GM10847 (cell line): Measurements from ENCODE around the gene WASHC2C.

Experiments
- POLR2A ChIP-seq: IDR thresholded peaks from 2 replicates; pipeline ENCODE4 v1.6.1; 2011; ENCODE audit not compliant: insufficient read length; ENCODE audit errors: extremely low read depth

The WASHC2C gene

DNA sequence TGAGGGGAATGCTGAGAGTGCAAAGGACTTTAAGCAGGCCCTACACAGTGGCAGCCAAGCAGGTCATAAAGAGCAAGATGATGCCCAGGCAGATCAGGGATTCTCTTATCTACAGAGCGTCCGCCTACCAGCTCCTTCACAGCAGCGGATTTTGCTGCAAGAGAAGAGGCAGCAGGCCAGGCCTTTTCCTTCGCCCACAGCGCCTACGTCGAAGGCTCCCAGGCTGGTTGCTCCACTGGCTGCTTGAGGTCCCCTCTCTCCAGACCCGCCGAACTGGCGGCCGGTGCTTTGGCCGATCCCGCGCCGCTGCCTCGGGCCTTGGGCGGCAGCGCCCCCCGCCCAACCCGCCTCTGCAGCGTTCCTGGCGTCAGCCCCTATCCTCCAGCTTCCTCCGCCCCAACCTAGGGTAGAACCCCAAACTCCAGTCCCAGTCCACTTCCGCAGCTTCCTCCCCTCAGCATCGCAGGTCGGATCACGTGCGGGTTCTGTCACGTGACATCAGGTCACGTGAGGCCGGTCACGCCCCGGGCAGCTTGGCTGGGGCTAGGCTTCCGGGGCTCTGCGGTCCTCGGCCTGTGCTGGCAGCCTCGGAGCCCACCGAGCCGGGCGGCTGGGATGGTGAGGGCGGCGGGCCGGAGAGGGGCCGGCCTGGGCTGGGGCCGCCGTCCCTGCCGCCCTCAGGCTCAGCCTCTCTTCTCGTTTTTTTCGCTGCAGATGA lies at the start of gene WASHC2C:
WASHC2C (plus strand) TSS at position 564 of the 718 bp plus-strand sequence; CDS start at position 616, 52 bp downstream.
- TF ChIP-seq POLR2A: peak; percentile 52

GRCh38 chr10:45809837-45810236 lies 82.8 kb downstream of the WASHC2C start:
- no peak for TF ChIP-seq POLR2A

DNA sequence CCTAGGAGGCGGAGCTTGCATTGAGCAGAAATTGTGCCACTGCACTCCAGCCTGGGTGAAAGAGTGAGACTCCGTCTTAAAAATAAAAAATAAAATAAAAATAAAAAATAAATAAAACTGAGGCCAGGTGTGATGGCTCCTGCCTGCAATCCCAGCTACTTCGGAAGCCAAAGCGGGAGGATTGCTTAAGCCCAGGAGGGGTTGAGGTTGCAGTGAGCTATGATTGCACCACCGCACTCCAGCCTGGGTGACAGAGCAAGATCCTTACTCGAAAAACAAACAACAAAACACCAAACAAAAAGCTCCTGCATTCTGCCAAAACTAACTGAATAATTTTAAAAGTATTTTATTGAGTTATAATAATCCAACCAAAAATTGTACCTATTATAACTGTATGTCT lies 84.0 kb downstream of the WASHC2C start:
- TF ChIP-seq POLR2A: no peak

DNA sequence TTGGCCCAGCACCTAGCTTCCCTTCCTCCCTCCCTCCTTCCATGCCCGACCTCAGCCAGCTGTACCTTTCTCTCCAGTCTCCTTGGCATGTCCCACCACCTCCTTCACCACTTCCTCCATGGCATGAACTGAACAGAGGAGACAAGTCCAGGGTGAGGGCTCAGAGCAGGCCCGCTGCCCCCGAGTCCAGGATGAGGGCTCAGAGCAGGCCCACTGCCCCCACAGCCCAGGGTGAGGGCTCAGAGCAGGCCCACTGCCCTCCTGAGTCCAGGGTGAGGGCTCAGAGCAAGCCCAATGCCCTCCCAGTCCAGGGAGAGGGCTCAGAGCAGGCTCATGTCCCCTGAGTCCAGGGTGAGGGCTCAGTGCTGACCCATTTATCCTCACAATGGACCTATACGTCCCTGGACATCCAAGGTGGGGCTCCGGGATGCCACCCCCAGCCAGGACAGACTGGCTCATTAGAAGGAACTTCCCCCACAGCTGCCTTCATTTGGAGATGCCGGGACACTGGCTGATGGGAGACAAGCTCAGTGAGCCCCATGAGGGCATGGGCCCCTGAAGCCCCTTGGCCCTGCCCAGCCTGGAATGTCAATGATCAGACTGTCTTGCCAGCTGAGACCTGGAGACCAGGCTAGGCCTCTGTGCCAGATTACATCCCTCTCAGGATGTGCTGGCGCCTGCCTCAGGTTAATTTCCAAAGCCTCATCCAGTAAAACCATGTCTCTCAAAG lies 90.2 kb downstream of the WASHC2C start:
- no peak for TF ChIP-seq POLR2A

DNA sequence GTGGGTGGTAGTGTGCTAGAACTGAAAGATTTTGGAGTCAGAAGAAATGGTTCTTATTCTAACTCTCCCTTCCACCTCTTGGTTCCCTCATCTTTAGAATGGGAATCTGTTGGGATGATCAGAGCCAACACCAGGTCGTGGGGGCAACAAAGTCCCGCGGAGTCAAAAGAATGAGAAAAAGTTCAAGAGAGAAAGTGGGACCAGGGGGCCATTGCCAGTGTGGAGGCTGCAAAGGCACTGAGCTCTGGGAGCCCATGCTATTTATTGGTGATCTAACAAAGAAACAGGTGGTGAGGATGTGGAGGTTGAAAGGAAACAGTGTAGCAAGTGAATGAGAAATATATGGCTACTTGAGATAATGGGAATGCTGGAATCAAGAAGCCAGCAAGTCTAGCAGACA lies 90.8 kb downstream of the WASHC2C start:
- no peak for TF ChIP-seq POLR2A

- TF ChIP-seq POLR2A: no peak
These were observed 92.5 kb downstream of the WASHC2C start for GRCh38 chr10:45819552-45819951.
